HG03025 (cell line): ENCODE data around the gene DNAJC5.
"Not testable (repeated sequence)": the region's sequence is repeated elsewhere in the genome, so short reads cannot be mapped to it uniquely, and the experiment has no call there.

Experiments
- ATAC-seq: cut with Tn5 transposase; IDR thresholded peaks from one replicate; pipeline ENCODE4 v1.9.1; 2021; ENCODE audit warnings: mild to moderate bottlenecking, moderate library complexity; ENCODE audit not compliant: unreplicated experiment, low FRiP score

The DNAJC5 gene

GRCh38 chr20:63860325-63861051 lies 34.4 kb upstream of the DNAJC5 start:
- ATAC-seq: no peak

GRCh38 chr20:63861365-63861934 lies 33.5 kb upstream of the DNAJC5 start, which contains the start of gene ABHD16B:
TSS of gene ABHD16B (plus strand) at chr20:63861498. CDS start at chr20:63861541, 43 bp downstream.
- ATAC-seq: no peak

- no peak for ATAC-seq
Measured at GRCh38 chr20:63861981-63862901, 32.7 kb upstream of the DNAJC5 start.

GRCh38 chr20:63863021-63863797 lies 31.7 kb upstream of the DNAJC5 start:
- no peak for ATAC-seq

GRCh38 chr20:63863798-63864544 lies 31.0 kb upstream of the DNAJC5 start:
- ATAC-seq: peak; percentile 45

- peak; percentile 15 for ATAC-seq
Measured at GRCh38 chr20:63864545-63864977, 30.4 kb upstream of the DNAJC5 start.

- ATAC-seq: peak; percentile 55
Measured at GRCh38 chr20:63864978-63865640, 29.8 kb upstream of the DNAJC5 start, which contains the start of gene TPD52L2. TSS of gene TPD52L2 (plus strand) at chr20:63865270. CDS start at chr20:63865366, 96 bp downstream.

GRCh38 chr20:63867042-63867441 lies 27.9 kb upstream of the DNAJC5 start:
- not testable (repeated sequence) for ATAC-seq

- ATAC-seq: no peak
Measured at GRCh38 chr20:63868264-63868663, 26.7 kb upstream of the DNAJC5 start.

- ATAC-seq: no peak
Measured at GRCh38 chr20:63873477-63873971, 21.4 kb upstream of the DNAJC5 start.

GRCh38 chr20:63874241-63874640 lies 20.7 kb upstream of the DNAJC5 start:
- not testable (repeated sequence) for ATAC-seq

- ATAC-seq: no peak
Measured at GRCh38 chr20:63876489-63877036, 18.4 kb upstream of the DNAJC5 start.

GRCh38 chr20:63877755-63878470 lies 17.0 kb upstream of the DNAJC5 start:
- ATAC-seq: no peak

GRCh38 chr20:63878899-63879663 lies 15.8 kb upstream of the DNAJC5 start:
- no peak for ATAC-seq

- ATAC-seq: not testable (repeated sequence)
Measured at GRCh38 chr20:63880901-63881300, 14.0 kb upstream of the DNAJC5 start.

GRCh38 chr20:63881451-63882226 lies 13.3 kb upstream of the DNAJC5 start:
- ATAC-seq: no peak
